Measurements from ENCODE around the gene LMOD1. TPM values are rescaled to one million over a fixed set of nuclear protein-coding genes. Genes with fewer than 3 reads are reported as not detected.
"Not testable (repeated sequence)": the region's sequence is repeated elsewhere in the genome, so short reads cannot be mapped to it uniquely, and the experiment has no call there.

Gene LMOD1
- total and polyA plus RNA-seq, 12 donors, result 1.3 to 171 (median 76.1) TPM

DNA sequence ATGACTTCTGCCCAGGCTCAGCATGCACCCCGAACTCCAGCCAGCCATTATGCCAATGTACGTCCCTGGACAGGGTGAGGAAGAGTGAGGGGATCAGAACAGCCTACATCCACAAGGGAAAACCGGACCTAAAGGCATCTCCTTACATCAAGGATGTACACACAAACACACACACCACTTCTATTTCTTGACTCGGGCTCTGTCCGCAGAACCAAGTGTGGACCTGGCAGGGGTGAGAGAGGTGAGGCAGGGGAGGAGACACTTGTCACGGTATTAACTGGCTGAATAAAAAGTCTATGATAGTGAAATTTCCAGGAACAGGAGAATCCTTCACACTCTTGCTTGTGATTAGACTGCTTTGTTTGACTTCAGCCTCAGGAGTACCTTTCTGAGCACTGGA lies 2.3 kb downstream of the LMOD1 start:
- DNase-seq, result no peak
- H3K27me3 ChIP-seq, result no peaks in the 10 kb centered on the region
- intact Hi-C loops (cut with DNase I), result no loop called here
- peak overlapping the region in 1 of 5 donors; percentile 96 for H3K27ac ChIP-seq
- peaks cover 14 to 37% of the 10 kb centered on the region in 2 donors for H3K4me1 ChIP-seq (replicated peaks in 1 of 2)
- H3K36me3 ChIP-seq (replicated peaks in 1 of 2), result no peaks in the 10 kb centered on the region
- H3K9me3 ChIP-seq (replicated peaks in 1 of 3), result no peaks in the 10 kb centered on the region
- WGBS, 4 donors, result 70 to 78% (median 73%) methylated on average over 6 of the region's 6 CpGs
- TF ChIP-seq POLR2A (IDR thresholded peaks at IDR 0.05), result no peak
- TF ChIP-seq, protein P1, sequence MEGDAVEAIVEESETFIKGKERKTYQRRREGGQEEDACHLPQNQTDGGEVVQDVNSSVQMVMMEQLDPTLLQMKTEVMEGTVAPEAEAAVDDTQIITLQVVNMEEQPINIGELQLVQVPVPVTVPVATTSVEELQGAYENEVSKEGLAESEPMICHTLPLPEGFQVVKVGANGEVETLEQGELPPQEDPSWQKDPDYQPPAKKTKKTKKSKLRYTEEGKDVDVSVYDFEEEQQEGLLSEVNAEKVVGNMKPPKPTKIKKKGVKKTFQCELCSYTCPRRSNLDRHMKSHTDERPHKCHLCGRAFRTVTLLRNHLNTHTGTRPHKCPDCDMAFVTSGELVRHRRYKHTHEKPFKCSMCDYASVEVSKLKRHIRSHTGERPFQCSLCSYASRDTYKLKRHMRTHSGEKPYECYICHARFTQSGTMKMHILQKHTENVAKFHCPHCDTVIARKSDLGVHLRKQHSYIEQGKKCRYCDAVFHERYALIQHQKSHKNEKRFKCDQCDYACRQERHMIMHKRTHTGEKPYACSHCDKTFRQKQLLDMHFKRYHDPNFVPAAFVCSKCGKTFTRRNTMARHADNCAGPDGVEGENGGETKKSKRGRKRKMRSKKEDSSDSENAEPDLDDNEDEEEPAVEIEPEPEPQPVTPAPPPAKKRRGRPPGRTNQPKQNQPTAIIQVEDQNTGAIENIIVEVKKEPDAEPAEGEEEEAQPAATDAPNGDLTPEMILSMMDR (IDR thresholded peaks at IDR 0.05), result no peak
- H3K4me3 ChIP-seq, result peak overlapping the region in 2 of 4 donors; percentile 9 to 80

DNA sequence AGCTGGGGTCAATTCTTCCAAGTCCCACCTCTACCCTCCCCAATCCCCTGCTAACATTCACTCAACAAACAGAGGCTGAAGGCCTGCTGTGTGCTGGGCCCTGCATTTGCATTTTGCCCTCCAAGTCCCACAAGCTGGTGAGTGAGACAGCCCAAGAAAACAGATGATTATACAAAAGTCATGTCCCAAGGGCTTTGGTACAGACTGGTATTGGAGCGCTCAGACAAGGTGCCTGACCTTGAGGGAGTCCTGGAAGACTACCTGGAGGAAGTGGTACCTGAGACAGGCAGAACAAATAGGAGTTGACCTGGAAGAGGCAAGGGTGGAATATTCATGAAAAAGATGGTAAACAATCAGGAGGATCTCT lies 4.2 kb downstream of the LMOD1 start:
- no peak for DNase-seq
- Histone ChIP-seq H3K4me3 (peak overlapping the region in 1 of 4 donors; percentile 80), H3K27ac (peak overlapping the region in 2 of 5 donors; percentile 54 to 73), H3K36me3 (replicated peaks in 1 of 2) (no peaks in the 10 kb centered on the region), H3K4me1 (replicated peaks in 1 of 2) (peaks cover 14 to 45% of the 10 kb centered on the region in 2 donors), H3K9me3 (replicated peaks in 1 of 3) (no peaks in the 10 kb centered on the region), H3K27me3 (no peaks in the 10 kb centered on the region)
- intact Hi-C loops (cut with DNase I), result no loop called here
- 70 to 92% (median 81%) methylated on average over 1 of the region's 1 CpG for WGBS, 4 donors
- TF ChIP-seq, protein P1 (IDR thresholded peaks at IDR 0.05), result no peak
- no peak for TF ChIP-seq POLR2A (IDR thresholded peaks at IDR 0.05)

DNA sequence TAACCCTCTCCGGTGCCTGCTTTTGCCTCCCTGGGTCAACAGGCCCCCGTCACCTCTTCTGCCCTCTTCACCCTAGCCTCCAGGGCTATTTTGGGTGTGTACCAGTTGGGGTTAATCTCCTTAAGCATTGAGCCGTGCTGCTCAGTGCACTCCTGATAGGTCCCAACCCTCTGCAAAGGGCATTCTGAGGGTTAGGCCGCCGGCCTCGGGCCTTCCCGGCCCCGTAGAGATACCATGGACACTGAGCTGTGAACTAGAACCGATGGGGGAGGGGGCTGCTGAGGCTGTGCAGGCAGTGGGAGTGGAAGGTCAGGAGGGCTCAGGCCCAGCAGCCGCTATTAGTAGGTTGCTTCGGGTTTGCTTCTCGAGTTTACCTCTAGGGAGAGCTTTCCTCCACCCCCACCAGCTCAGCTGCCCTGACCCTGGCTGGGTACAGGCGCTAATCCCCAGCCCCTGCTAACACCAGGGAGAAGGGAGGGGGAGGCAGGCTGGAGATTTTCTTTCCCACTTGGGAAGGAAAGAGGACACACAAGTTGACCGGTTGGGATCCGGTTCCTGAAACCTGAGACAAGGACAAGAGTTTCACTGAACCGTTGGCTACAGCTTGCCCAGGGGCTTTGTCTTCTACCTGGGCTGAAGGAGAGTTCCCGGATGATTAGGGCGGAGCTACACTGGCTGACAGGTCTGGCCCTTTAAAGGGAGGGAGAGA lies 4.8 kb downstream of the LMOD1 start:
- WGBS, 4 donors, result 43 to 69% (median 50%) methylated on average over 8 to 18 of the region's 18 CpGs
- DNase-seq, result peak in 1 of 7 donors; percentile 44
- Histone ChIP-seq H3K4me1 (replicated peaks in 1 of 2) (peaks cover 10 to 42% of the 10 kb centered on the region in 2 donors), H3K9me3 (replicated peaks in 1 of 3) (no peaks in the 10 kb centered on the region), H3K27ac (peak overlapping the region in 4 of 5 donors; percentile 5 to 73 (median 32)), H3K36me3 (replicated peaks in 1 of 2) (no peaks in the 10 kb centered on the region), H3K27me3 (no peaks in the 10 kb centered on the region), H3K4me3 (peak overlapping the region in 1 of 4 donors; percentile 80)
- TF ChIP-seq, protein P1 (IDR thresholded peaks at IDR 0.05), result no peak
- TF ChIP-seq POLR2A (IDR thresholded peaks at IDR 0.05), result no peak
- intact Hi-C loops (cut with DNase I), result no loop called here

DNA sequence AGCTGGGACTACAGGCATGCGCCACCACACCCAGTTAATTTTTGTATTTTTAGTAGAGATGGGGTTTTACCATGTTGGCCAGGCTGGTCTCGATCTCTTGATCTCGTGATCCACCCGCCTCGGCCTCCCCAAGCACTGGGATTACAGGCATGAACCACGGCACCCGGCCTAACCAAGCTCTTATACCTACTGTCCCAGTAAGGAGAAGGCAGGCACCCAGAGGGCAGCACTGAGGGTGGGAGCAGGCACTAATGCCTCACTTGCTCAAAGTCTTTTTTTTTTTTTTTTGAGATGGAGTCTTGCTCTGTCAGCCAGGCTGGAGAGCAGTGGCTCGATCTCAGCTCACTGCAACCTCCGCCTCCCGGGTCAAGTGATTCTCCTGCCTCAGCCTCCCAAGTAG lies 6.0 kb downstream of the LMOD1 start:
- H3K27me3 ChIP-seq; H3K27ac ChIP-seq; intact Hi-C loops (cut with DNase I); H3K9me3 ChIP-seq (replicated peaks in 1 of 3); DNase-seq; H3K36me3 ChIP-seq (replicated peaks in 1 of 2); H3K4me3 ChIP-seq: not testable (repeated sequence)
- 91 to 94% (median 92%) methylated on average over 10 of the region's 10 CpGs for WGBS, 4 donors
- H3K4me1 ChIP-seq (replicated peaks in 1 of 2), result peaks cover 9 to 41% of the 10 kb centered on the region in 2 donors

DNA sequence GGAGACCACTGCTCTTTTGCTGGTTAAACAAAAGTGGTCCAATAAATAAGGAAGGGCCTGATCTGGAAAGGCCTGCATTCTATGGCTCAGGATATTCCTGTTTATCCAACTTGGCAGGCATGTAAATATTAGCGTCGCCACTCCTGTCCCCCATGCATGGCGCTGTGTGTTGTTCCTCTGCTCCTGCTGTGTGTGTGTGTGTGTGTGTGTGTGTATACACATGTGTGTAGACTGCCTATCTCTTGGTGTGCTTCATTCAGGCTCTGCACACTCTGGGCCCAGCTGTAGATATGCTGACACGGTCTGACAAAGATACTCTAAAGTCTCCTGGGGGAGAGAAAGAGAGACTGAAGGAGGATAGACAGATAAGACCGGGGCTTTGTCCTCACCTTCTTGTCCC lies 6.8 kb downstream of the LMOD1 start:
- no peak overlapping the region for H3K4me3 ChIP-seq
- intact Hi-C loops (cut with DNase I), result no loop called here

More for the DNA sequence above, 6.8 kb downstream of the LMOD1 start:
- DNase-seq, result no peak
- H3K36me3 ChIP-seq (replicated peaks in 1 of 2), result no peaks in the 10 kb centered on the region
- no peaks in the 10 kb centered on the region for H3K9me3 ChIP-seq (replicated peaks in 1 of 3)
- H3K27ac ChIP-seq, result peak overlapping the region in 3 of 5 donors; percentile 7 to 57 (median 49)
- H3K27me3 ChIP-seq, result no peaks in the 10 kb centered on the region
- TF ChIP-seq POLR2A (IDR thresholded peaks at IDR 0.05), result no peak
- TF ChIP-seq, protein P1 (IDR thresholded peaks at IDR 0.05), result no peak
- WGBS, 4 donors, result 85 to 90% (median 88%) methylated on average over 5 of the region's 5 CpGs
- H3K4me1 ChIP-seq (replicated peaks in 1 of 2), result peaks cover 9 to 41% of the 10 kb centered on the region in 2 donors

Measured in adrenal gland (tissue), 12 donors.